Stimulated activated CD4-positive, alpha-beta T cell treated with anti-CD3 and anti-CD28 coated beads, Interleukin-12 subunit alpha, Interleukin-12 subunit beta, amount 100 ng/mL, for 4 hours (primary cell): ENCODE results near the gene ICAM1.

Experiments
- DNase-seq: peaks from one replicate; pipeline ENCODE4 v3.0.0-alpha.2; 2020

The ICAM1 gene

DNA sequence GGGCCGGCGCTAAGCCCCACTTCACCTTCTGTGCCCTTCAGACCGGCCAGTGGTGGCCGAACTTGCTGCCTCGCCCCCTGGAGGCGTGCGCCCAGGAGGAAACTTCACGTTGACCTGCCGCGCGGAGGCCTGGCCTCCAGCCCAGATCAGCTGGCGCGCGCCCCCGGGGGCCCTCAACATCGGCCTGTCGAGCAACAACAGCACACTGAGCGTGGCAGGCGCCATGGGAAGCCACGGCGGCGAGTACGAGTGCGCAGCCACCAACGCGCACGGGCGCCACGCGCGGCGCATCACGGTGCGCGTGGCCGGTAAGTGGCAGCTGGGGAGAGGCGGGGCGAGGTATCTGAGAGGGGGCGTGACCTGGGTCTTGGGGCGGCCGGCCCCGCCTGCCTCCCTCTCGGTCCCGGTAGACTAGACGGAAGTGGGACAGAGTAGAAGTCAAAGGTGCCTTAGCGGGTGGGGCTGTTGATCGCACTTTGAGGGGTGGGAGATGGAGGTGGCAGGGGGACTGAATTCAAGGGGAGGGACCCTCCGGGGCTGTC, 24.5 kb downstream of the ICAM1 start:
- DNase-seq: peak; percentile 44

DNA sequence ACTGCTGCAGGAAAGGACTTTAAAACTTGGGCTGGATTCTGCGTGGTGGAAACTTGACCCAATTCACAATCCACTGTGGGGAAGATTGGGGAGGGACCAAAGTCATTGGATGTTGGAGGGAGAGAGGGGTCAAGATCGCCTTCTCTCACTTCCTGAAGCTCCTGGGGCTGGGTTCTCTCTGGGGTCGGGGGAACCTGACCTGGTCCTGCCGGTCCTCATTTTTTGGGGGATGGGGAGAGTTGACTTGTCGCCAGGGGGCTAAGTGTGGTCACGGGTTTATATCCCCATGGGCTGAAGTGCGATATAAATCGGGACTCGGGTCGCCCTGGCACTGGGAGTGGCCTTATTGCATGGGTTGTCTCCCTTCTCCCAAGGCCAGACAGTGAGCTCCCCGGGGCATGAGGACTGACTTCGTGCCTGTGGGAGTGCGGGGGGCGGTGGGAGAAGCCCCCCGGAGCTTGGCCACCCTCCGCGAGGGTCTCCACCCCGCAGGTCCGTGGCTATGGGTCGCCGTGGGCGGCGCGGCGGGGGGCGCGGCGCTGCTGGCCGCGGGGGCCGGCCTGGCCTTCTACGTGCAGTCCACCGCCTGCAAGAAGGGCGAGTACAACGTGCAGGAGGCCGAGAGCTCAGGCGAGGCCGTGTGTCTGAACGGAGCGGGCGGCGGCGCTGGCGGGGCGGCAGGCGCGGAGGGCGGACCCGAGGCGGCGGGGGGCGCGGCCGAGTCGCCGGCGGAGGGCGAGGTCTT, 25.1 kb downstream of the ICAM1 start:
- DNase-seq: no peak

DNA sequence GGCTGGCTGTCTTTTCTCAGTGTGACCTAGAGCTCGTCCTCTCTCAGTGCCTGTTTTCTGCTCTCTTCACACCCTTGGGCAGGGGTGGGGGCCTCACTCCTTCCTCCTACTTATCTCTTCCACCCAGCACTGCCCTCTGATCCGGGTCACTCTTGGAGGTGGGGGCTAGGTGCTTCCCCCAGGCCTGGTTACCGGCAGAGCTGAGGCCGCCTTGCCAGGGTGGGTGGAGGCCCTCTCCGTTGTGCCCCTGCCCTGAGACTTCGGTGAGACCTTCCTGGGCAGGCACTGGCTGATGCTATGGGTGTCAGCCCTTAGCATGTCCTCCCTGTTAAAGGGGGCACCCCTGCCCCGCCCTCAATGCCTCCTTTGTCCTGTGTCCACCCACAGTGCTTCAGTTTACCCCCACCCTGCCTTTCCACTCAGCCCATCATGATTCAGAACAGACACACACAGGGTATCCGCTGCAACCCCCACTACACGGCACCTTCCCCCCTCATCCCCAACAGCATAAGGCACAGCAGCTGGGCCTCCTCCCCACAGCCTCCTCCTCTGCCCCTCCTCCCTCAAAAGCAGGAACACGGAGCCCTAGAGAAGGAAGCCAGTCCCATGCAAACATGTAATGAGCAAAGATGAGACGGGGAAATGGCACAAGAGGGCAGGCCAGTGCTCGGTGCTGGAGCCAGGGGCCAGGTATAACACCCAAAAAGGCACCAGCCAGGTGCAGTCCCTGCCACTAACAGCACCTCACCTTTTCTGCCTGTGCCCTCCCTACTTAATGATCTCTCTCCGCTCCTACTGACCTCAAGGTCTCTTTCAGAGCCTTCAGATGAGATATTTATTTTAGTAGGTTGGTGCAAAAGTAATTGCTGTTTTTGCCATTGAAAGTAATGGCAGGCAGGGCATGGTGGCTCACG, 28.9 kb downstream of the ICAM1 start:
- DNase-seq: no peak

DNA sequence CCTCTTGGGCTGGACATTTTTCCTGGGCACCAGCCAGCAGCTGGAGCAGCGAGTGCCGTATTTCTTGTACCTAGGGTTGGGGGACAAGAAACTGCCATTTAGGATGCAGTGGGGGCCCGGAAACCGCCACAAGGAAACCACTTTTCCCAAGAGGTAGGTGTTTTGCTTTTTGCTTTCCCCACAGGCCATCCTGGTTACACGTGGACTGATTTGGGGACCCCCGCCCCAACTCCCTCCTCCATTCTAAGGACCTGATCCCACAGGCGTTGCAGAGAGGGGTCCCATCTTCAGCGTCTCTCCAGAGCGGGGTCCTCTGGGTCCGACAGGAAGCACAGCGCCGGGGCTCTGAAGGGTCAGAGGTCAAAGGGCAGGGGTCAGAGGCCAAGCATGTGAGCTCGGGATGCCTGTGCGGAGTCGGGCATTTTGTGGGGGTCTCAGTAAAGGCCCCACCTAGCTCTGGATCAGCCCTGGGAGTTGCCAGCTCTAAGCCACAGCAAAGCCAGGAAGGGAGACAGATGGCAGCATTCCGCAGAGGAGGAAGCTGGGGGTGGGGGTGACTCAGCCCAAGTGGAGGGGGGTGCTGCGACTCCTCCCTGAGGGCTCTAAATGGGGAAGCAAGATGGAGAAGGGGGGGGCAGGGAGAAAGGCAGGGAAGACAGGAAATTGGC, 34.4 kb downstream of the ICAM1 start:
- DNase-seq: no peak

DNA sequence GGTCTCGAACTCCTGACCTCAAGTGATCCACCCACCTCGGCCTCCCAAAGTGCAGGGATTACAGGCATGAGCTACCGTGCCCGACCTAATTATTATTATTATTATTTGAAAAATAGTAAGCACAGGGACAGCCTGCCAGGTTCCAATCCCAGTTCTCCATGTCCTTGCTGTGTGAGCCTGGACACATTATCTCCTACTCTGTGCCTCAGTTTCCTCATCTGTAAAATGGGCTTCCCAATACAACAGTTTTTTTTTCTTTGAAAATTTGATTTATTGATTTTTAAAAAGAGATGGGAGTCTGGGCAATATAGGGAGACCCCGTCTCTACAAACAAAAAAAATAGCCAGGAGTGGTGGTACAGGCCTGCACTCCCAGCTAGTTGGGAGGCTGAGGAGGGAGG, 35.4 kb downstream of the ICAM1 start:
- no peak for DNase-seq

DNA sequence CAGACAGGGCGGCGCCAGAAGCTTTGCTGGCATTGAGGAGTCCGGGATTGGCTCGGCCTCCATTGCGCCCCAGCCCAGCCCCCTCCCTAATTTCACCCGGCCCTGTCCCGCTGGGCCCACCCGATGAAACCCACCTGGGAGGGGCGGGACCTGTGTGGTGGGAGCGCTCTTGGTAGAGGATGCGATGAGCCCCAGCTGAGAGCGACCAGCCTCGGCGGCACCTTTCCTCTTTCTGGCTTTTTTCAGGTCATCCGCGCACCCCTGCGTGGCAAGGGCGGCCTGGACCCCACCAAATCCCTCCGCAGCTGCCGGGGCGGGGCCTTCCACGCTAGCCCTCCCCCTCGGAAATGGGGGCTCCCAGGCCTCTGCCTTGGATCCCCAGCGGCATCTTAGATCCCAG, 38.5 kb downstream of the ICAM1 start, which contains the start of gene ZGLP1:
TSS of gene ZGLP1 (minus strand) at position 393 of the 400 bp plus-strand sequence.
- DNase-seq: no peak

DNA sequence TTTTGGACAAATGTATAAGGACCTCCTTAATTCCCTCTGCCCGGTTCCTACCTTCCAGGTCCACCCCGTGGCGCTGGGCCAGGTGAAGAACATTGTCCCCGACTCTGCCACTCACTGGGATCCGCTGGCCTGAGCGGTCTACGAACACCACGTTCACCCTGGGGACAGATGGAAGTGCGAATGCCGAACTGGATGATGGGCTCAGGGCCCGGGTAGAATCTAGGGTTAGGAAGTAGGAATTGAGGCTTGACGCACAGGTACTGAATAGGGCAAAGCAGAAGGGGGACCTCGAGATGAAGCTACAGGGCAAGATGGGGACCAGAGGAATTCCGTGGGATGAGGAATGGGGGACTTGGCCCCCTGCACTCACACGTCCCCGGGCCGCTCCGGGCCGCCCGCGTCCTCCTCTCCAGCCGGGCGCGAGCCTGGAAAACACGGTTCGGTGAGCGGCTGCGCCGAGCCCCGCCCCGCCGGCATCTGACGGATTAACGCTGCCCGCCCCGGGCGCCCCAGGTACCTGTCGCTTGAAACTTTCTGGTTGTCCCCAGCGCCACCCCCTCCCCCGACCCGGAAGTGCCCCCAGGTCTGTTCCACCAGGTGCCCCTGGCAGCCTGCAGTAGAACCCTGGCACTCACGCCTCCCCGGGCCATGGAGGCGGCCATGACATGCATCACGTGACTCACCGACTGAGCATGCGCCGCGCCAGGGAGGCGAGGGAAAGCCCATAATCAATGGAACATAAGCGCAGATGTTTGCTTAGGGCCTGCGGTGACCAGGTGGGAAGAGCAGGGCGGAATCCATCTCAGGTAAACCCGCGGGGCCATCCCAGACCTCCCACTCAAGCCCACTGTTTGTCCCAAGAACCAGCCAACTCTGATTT, 44.7 kb downstream of the ICAM1 start, which contains the start of gene FDX2:
TSS of gene FDX2 (minus strand) at position 681 of the 880 bp plus-strand sequence. CDS start at position 662, 19 bp downstream.
- DNase-seq: peak; percentile 95

DNA sequence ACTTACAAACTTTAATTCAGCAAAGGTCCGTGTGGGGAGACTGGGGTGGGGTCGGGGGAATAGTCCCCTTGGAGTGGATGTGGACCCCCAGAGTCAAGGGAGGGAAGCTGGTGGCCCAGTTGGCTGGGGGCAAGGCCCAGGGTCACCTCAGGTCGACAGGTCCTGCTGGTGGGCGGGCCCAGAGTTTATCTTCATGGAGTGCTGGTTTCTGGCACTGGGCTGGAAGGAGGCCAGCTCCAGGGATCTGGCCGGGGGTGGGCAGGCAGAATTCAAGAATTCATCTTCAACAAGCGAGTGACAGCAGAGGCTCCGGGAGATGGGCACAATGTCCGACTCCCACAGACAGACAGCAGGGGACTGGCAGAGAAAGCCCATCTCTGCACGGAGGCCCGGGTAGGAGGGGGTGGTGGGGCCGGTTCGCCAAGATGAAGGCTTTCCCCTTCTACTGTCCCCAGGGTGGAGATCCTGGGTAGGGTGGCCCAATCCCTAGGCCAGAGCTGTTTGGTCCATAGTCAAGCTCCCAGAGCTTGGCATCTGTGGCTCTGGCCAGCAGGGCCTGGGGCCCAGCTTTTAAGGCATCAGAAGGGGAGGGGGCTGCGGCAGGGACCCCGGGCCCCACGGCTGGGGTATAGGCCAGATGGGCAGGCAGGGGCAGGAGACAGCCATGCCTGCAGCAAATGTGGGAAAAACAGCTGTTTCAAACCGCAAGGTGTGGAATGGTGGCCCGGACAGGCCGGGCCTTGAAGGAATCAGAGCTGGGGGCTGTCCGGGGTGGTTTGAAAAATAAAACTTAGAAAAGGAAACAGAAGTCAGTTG, 45.5 kb downstream of the ICAM1 start:
- no peak for DNase-seq

DNA sequence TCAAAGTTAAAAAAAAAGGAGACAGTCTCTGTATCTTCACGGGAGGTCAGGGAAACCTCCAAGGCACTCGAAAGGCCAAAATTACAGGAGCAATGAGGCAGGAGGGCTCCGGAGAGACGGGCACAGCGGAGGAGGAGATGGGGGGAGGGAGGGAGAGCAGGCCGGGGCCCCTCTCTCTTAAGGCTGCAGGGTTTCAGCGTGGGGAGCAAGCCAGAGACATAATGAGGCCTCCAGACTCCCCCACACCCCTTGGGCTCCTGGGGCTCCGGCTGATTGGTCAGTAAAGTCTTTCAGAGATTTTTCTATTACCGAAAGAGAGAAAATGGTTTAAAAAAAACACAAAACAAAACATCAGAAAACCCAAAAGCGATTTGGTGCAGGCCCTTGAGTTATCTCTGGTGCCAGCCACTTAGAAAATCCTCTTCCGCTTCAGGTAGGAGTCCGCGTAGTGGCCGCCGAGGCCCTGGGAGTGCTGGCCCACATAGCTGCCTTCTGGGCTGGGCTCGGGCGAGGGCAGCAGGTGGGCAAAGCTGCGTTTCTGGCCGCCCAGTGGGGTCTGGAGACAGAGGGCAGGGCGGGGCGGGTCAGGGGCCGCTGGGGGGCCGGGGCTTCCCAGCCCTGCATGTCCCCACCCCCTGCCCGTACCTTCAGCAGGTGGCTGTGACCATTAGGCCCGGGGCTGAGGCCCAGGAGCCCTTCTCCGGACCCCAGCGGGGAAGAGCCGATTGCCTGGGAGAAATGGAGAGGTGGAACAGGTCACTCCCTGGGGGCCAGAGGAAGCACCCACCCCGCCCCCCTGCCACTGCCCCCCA, 46.3 kb downstream of the ICAM1 start:
- no peak for DNase-seq

DNA sequence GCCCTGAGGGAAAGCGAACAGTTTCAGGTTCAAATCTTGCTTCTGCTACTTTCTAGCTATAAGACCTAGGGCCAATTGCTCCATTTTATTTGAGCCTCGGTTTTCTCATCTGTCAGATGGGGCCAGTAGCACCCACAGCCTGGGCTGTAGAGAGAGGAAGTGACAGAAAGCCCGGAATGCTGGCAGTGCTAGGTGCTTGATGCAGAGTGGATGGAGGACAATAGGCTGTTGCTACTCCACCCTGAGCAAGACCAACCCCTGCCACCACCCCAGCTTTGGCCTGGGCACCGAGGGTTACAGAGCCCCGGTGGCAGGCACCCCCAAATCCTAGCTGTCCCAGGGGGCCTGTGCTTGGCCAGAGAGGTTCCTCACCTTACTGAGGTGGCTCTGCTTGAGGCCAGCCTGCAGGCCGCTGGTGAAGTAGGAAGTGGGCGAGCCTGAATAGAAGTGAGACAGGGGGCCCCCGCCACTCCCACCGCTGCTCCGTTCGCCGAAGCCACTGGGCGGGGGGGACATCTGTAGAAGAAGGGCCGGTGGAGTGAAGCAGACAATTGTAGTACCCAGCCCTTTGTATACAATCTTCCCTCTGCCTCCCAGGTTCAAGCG, 47.0 kb downstream of the ICAM1 start:
- no peak for DNase-seq

DNA sequence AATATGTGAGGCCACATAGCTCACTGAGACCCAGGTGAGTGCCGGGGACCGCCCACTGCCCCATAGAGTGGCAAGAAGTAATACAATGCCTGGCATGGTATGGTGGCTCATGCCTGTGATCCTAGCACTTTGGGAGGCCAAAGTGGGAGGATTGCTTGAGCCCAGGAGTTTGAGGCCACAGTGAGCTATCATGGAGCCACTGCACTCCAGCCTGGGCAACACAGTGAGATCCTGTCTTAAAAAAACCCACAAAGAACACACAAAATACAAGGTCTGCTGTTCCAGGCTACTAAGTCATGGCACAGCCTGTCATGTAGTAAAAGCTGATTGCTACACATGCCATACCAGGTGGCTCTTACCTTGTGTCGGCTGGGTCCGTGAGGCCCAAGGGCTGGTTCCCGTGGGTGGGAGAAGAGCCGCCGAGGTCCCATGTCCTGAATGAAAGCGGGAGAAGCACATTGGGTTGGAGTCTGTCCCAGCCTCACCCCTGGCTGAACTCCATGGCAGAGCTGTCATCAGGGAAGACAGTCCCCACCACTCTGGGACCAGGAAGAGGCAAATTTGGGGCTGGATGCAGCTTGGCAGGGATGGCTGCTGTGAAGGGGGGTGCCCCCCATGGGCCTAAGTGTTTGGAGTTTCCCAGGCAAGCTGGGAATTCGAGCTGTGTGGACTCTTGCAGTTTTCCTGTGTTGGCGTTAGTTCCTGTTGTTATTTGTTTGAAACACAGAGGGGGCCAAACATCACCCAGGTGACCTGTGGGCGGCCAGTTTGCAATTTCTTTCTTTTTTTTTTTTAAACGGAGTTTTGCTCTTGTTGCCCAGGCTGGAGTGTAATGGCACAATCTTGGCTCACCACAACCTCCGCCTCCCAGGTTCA, 48.1 kb downstream of the ICAM1 start:
- DNase-seq: no peak

DNA sequence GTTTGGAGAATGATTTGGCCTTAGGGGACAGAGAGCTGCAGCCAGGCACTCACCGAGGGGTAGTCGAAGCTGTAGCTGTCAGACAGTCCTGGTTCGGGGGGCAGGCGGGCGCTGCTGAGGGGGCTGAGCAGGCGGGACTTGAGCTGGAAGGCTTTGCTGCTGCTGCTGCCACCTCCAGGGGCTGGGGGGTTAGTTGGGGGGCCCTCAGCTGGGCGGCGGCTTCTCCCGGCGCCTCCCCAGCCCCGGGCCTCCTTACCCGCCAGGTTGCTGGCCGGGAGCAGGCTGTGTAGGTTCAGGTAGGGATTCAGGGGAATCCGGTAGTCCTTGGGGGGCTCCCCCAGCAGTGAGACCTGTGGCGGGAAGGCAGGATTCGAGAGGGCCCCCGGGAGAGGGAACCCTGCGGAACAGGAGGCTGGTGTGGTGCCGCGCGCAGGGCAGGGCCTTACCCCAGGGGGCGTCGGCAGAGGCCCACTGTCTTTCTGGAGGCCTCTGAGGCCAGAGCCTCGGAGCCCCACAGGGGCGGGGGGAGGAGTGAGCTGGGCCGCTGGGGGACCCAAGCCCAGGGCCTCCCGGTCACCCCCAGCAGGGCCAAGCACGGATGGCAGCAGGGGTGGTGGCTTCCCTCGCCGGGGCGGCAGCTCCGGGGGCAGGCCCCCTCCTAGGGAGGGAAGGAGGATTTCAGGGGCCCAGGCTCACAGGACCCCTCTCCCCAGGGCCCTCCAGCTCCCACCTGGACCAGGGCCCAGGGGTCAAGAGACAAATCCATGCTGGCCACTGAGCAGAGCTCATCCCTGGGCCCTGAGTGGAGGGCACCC, 49.9 kb downstream of the ICAM1 start:
- no peak for DNase-seq

DNA sequence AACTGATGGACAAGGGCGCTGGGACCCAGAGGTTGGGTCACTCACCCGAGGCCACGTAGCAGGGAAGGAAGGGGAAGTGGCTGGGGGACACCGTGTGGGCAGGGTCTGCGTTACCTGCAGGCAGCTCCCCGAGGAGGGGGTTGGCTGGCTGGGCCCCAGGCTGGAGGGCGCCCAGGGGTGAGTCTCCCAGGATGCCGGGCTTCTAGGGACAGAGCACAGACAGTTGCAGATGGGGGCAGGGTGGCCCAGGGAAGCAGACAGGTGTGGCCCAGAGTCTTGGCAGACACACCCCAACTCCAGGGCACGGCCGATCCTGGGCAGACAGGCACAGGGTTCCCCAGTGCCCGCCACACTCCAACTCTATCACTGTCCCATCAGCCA, 50.5 kb downstream of the ICAM1 start:
- no peak for DNase-seq

DNA sequence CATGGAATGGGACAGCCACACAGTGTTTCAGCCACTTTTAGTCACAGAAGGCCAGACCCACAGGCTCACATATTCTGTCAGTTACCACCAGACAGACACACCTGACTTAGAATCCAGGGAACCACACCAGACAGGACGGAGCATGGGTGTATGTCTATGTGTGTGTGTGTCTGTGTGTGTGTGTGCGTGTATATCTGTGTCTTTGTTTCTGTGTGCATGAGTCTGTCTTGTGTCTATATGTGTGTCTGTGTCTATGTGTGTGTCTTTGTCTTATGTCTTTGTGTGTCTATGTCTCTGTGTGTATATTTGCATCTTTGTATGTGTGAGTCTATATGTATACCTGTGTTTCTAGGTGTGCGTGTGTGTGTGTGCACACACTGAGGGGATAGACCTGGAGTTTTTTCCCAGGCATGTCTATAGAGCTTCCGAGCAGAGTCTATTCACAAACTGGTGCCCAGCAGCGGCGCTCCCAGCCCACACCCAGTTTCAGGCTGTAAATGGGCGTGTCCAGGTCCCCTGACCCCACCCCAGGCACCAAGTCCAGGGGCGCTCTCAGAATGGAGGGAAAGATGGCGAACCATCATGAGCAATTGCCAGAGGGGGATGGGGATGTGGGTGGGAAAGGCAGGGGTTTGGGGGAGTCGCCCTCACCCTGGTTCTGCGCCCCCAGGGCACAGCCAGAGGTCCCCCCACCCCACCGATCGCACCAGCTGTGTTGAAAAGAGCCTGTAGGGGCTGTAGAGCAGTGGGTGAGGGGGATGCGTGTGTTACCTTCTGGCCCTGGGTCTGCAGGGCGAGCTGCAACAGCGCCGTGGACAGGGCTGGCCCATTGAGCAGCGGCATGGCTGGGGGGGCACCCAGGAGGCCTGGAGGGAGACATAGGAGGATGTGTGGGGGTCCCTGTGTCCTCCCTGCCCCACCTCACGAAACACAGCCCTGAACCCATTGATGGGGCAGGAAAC, 51.2 kb downstream of the ICAM1 start:
- DNase-seq: no peak

DNA sequence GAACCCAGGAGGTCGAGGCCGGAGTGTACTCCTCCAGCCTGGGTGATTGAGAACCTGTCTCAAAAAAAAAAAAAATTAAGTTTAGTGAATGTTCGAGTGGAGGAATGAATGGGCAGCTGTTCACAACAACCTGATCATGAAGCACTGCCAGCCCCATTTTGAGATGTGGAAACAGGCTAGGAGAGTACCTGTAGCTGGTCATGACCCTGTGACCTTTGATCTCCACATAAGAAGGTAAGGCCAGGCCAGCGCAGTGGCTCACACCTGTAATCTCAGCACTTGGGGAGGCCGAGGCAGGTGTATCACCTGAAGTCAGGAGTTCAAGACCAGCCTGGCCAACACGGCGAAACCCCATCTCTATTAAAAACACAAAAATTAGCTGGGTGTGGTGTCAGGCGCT, 54.8 kb downstream of the ICAM1 start:
- DNase-seq: no peak

DNA sequence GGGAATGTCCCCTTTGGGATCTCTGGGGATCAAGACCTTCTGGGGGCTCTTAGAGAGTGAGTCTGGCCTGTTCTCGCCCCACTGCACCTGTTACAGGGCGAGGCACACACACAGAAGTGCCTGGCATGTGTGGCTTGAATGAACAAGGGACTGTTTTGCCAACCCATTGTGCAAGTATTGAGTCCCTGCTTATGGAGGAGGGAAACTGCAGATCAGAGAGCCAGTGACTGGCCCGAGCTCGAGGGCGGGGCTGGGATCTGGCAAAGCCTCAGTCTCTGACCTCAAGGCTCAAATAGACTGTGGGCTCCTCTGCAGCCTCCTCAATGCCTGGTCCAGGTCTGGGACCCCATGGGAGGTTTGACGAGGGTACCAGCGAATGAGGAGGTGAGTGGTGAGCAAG, 56.9 kb downstream of the ICAM1 start:
- DNase-seq: no peak
